LNCaP clone FGC (cell line): Measurements from ENCODE around the gene CPO.

Source experiments
- DNase-seq: peaks from one replicate; pipeline ENCODE4 v3.0.0-alpha.2; 2011; ENCODE audit warnings: low read depth
- H3K4me3 ChIP-seq: 2 replicates; pipeline ENCODE4 v1.5.1; 2011; ENCODE audit warnings: mild to moderate bottlenecking, low read depth, low read length, control low read depth
- CTCF ChIP-seq: IDR thresholded peaks from 2 replicates; pipeline ENCODE4 v1.5.1; 2012; ENCODE audit warnings: mild to moderate bottlenecking; ENCODE audit not compliant: control insufficient read depth, insufficient read depth; ENCODE audit errors: extremely low read depth

The CPO gene

GRCh38 chr2:207012461-207012860 lies 73.1 kb downstream of the CPO start:
- no peak overlapping the region for H3K4me3 ChIP-seq
- no peak for DNase-seq

DNA sequence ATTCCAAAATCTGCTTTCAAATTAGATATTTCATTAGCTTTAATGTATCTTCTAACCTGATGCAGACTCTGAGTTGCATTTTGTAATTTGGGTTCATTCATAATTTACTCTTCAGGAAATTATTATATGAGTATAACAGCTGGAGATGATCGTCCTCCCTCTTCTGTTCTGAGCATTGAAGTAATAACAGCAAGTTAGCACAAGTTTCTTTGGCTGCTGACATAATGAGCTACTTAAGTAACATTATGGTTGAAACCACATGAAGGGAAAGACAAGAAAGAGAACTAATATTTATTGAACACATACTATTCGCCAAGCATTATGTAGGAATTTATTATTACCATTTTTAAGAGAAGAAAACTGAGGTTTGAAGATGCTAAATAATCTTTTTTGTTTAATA lies 75.1 kb downstream of the CPO start:
- H3K4me3 ChIP-seq: no peak overlapping the region
- no peak for DNase-seq
- TF ChIP-seq CTCF: no peak

More at GRCh38 chr2:207012461-207012860, 73.1 kb downstream of the CPO start:
- no peak for TF ChIP-seq CTCF

- no peak for TF ChIP-seq CTCF
- DNase-seq: no peak
- H3K4me3 ChIP-seq: no peak overlapping the region
Observed at GRCh38 chr2:207015901-207016300, 76.6 kb downstream of the CPO start.
